Activated CD4-positive, alpha-beta T cell treated with anti-CD3 and anti-CD28 coated beads, Interleukin-2, Interleukin-4, amounts not matched to agents 100 ng/mL and 50 ng/mL, durations not matched to agents 16 hours and 8 hours (primary cell): ENCODE results near the gene EIF1AD.
A peak's percentile ranks its signal among the peaks of the same experiment; 100 is the strongest.

Experiments used
- DNase-seq: peaks from one replicate; pipeline ENCODE4 v3.0.0-alpha.2; 2020; ENCODE audit warnings: low spot score

The EIF1AD gene

DNA sequence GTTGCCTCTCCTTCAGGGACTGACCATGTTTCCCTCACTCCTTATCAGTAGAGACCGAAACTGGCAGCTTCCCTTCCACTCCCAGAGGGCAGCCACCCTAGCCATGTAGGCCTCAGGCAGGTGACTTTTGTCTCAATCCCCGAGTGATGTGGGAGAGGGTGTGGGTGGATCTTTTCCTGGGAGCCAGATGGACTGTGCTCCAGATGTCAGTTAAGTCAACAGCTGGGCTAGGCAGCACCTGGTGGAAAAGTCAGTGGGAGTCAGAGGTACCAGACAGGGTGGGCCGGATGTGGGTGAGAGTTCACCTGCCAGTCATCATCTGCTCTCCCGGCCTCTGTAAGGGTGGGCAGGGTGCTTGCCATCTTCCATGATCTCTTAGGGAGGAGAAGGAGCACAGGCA is 2.2 kb upstream of the EIF1AD start:
- DNase-seq, result no peak

DNA sequence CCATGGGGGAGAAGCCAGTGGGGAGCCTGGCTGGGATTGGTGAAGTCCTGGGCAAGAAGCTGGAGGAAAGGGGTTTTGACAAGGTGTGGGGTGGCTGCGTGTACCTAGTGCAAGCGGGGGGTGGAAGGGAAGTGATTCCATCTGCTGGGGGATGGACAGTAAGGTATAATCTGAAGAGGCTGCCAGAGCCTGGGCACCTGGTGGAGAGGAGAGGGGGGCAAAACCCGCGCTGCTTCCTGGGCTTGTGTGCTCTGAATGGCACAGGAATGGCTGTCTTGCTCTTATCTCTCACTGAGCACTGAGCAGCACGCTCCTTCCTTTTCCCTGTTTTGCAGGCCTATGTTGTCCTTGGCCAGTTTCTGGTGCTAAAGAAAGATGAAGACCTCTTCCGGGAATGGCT is 1.3 kb upstream of the EIF1AD start:
- DNase-seq, result no peak

DNA sequence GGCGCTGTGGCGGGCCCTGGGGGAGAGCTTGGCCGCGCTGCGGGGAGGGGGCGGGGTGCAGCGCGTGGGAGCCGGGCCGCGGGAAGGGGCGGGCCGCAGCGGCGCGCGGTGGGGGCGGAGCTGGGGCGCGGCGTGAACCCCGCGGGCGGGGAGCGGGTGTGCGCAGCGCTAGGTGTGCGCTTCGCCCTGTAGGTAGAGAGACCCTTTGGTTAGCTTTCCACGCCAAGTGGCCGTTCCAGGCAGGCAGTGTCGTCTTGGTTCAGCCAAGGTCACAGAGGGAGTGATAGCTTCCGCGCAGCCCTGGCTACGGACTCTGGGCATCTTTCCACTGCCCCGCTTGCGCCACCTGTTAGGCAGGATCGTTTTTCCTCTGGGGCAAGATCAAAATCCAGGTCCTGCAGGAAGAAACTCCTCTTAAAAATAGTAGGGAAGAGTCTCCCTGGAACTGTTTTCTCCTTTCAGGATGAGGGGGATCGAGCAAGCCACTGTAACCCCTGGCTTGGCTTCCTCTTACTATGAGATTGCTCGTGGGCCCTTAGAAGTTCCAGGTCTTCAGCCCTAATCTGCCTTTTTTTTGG is 780 bp upstream of the EIF1AD start:
- no peak for DNase-seq

DNA sequence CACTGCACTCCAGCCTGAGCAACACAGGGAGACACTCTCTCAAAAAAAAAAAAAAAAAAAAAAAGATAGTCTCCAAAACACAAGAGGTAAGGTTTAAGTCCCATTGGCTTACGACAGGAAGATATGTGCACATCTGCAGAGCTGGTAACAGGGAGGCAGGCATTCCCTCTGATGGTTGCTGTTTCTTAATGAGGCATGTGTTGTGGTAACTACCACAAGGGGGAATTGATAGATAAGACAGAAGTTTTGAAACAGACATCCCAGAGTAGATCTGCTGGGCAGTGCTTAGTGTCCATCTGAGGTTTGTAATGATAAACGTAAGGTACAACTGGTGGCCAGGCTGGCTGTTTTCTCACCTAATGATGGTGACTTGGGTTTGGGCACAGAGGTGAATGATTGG is 4.7 kb downstream of the EIF1AD start:
- DNase-seq, result no peak

DNA sequence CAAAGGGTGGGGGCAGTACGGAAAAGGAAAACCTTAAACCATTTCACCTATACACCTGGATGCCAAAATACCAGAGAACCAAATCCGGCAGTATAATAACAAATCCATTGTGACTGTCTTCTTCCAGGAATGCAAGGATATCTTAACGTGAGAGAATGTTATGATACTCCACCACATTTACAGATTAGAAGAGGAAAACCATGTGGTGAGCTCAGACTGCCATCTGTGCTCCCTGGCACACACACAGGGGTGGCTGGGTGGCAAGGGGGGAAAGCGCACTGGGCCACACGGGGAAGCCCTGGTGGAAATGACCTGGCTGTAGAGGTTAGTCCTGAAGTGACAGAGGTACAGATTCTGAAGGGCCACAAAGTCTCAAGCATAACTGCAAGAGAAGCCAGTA is 9.9 kb downstream of the EIF1AD start:
- no peak for DNase-seq

DNA sequence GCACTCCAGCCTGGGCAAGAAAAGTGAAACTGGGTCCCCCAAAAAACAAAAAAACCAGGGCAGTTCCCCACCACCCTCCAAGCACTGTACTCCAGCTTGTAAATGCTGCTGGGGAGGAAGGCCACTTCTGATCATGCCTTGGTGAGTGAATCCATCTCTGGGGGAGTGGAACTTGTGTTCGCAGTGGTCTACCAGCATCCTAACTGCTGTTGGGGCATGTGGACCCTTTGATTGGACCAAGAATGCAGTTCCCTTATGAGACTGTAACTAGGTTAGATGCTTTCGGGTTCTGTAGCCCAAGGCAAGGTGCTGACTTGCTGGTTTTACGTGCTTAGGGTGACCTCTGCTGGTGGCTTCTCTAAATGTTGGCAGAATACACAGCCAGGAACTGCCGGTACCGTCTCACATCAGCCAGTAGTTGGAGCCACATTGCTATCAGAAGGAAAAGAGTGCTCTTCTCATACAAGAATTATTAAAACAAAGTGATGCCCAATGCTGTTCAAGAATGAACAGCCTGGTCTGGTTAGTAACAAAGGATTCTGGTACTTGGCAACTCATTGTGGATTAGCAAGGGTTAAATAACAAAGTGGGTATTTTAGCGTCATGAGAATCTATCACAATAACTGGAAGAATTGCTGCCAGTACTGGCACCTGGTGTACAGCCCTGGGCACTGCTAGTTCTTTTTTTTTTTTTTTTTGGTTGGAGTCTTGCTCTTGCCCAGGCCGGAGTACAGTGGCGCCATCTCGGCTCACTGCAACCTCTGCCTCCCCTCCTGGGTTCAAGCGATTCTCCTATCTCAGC is 13.0 kb downstream of the EIF1AD start:
- peak; percentile 96 for DNase-seq

DNA sequence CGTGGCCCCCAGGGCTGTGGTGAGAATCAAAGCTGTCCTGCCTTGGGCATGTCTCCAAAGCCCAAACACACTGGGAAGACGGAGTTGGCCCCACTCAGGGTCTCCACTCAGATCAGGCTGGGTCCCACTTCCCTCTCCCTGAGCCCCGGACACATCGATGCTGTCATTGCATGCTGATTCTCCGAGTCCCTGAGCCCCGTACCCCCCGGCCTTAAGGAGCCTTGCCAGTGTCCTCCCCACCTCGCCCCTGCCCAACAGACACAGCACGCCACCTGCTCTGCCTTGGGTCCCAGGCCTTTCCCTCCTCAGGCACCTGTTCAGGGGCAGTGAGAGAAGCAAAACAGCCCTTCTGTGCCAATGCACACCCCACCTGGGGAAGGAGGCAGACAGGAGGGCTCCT is 14.6 kb downstream of the EIF1AD start:
- no peak for DNase-seq

DNA sequence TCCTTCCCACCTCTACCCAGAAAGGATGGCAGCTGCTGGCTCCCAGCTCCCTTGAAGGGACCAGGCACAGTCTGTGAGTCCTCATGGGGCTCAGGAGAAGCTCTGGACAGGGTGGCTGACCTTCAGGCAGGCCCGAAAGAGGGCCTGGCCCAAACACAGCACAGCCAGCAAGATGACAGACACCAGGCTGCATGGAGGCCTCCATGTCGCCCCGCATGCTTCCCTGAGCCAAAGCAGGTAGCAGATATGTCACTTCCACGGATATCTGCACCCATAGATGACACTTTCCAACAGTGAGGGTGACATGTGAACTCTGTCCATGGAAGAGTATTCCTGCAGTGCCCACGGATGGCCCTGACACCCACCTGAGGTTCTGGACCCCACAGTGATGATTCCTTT is 18.4 kb downstream of the EIF1AD start:
- no peak for DNase-seq

DNA sequence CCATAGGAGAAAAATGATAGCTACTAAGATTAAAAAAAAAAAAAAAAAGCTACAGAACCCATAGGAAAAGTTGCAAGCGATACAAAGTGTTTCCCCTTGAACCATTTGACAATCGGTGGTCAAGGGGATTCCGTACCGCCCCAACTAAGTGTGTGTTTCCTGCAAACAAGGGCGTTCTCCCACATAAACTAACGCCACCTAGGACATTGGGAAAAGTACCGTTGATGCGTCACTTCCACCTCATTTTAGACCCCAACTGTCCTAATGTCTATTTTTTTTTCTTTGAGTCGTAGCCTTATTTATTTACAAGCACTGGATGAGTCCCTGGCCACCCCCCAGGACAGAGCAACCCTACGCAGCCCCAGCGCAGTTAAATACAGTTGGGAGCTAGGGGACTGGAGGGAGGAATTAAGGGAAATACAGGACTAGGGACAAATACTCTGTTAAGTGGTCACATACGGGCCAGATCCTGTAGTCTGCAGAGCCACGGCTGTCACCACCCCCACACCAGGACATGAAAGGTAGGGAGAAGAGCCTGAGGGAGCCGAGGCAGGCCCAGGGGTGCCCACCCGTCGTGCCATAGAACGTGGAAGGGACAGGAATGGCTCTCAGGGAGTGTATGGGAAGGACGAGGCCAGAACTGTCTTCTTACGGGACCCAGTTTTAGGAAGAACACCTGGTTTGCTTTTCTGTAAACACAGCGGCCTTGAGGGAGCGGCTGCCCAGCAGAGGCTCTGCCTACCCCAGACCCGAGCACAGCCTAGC is 19.0 kb downstream of the EIF1AD start:
- DNase-seq, result no peak

DNA sequence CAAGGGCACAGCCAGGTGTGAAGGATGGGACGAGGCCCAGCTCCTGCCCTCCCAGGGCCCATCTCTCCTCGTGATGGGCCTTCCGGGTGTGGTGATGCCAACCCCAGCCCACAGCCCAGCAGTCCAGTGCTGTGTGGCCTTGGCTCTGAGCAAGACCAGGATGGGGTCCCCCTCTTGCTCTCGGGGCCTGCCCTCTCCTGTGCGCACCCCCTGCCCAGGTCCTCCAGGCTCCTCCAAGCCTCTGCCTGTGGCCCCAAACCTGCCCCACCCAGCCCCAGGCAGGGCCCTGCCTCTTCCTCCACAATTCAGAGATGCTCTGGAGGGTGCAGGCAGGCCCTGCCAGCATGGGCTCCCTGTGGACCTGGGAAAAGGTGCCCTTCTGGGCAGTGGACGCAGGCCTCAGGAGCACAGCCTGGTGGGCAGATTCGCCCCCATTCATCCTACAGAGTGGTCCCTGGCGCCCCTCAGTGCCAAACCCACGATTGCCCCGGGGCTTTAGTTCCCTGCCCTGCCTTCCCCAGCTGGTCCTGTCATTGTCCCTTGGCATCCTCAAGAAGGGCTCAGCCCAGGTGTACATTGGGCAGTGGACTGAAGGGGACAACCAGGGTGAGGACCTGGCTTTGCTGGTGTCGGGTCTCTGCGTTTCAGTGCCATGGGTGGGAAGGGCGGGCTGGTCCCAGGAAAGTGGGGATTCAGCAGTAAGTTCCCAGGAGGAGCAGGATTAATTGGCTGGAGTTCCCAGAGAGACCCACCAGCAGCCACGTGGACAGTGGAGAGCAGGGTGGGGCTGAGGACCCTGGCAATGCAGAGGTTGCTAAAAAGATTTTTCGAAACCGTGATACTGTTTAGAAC is 19.8 kb downstream of the EIF1AD start:
- no peak for DNase-seq

DNA sequence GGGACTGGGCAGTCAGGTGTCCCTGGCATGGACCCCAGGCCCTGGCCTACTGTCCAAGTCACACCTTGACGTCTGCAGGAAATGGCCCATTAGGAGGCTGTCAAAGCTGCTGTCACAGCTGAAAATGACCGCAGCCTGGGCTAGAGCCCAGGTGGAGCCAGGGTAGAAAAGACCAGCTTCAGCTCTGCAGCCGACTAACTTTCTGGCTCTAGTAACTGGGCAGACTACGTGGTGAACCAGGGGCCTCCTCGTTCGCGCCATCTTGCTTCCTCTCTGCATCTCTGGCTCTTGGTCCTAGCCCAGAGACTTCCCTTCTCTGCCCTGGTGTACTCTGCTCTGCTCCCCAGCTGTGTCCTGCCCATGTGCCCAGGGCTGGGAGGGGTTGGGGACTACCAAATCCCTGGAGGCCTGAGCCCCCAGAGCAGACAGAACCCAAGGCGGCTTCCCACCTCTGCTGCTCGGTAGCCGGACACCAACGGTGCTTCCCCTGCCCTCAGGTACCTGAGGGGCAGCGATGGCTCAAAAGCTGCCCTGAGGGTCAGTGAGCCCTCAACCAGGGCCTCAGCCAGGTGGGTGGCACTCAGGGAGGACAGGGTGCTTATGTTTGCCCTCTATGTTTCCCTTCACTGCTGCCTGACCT is 20.7 kb downstream of the EIF1AD start:
- DNase-seq, result no peak

DNA sequence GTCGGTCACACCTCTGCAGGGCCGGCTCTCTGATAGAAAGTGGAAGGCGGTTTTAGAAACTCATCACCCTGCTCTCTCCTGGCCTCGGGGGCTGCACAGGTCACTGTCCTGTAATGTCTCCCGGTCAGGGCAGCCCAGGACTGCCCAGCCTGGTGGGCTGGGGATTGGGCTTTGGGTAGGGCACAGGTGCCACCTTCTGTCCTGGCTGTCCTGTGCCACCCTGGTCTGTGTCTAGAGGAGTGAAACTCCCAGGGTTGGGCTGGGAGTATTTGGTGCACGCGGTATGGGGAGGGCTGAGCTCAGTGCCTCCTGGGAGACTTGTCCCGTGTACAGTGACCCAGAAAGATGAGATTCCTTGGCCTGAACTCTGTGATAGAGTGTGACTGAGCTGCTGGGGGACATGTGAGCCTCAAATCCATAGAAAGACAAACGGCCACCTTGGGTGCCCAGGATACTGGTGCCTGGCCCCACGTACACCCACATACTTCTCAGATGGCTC is 22.6 kb downstream of the EIF1AD start:
- no peak for DNase-seq

DNA sequence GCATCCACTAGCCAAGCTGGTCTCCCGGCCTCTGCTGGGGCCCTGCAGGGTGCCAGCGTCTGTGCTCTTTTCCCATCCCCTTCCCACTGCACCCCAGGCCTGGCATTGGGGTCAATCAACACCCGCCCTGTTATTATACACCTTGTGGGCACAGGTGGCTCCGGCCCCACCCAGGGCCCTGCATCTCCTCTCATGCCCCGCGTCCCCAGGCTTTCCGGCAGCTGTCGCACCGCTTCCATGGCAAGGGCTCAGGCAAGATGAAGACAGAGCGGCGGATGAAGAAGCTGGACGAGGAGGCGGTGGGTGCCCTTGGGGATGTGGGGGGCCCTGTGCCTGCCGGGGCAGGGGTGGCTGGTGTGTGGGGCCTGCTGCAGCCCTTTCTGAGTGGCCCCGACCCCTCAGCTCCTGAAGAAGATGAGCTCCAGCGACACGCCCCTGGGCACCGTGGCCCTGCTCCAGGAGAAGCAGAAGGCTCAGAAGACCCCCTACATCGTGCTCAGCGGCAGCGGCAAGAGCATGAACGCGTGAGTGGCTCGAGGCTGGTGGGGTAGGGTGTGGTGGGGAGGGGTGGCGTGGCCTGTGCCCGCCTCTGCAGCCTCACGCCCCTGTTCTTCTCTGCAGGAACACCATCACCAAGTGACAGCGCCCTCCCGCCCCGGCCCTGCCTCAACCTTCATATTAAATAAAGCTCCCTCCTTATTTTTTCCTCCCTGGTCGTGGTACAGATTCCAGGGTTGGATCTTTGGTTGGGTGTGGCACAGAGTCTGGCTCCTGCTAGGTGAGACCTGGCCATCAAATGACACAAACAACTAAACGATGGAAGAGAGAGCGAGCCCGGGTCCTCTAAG is 23.3 kb downstream of the EIF1AD start:
- DNase-seq, result no peak

DNA sequence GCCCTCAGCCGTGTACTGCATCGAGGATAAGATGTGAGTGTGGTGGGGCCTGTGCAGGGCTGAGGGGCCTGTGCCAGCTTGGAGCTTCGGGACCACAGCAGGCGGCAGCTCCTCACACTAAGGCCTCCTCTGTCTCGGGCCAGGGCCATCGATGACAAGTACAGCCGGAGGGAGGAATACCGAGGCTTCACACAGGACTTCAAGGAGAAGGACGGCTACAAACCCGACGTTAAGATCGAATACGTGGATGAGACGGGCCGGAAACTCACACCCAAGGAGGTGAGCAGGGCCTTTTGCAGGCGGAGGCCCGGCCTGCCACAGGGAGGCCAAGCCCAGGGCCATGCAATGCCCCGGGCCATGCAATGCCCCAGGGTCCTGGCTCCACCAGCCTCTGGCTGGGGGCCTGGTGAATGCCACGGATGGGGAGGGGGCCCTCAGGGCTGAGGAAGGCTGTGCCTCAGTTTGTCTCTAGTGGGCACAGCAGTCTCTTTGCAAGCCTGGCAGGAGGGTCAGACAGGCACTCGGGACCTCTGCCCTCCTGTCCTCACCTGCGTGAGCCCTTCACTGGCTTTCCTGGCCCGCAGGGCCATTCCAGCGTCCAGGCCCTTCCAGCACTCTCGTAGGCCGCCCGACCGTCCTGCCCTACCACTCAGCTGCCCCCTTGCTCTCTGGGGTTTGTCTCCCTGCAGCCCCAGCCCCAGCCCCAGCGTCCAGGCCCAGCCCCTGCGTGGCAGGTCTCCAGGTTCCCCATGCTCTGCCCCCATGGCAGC is 24.2 kb downstream of the EIF1AD start:
- no peak for DNase-seq

DNA sequence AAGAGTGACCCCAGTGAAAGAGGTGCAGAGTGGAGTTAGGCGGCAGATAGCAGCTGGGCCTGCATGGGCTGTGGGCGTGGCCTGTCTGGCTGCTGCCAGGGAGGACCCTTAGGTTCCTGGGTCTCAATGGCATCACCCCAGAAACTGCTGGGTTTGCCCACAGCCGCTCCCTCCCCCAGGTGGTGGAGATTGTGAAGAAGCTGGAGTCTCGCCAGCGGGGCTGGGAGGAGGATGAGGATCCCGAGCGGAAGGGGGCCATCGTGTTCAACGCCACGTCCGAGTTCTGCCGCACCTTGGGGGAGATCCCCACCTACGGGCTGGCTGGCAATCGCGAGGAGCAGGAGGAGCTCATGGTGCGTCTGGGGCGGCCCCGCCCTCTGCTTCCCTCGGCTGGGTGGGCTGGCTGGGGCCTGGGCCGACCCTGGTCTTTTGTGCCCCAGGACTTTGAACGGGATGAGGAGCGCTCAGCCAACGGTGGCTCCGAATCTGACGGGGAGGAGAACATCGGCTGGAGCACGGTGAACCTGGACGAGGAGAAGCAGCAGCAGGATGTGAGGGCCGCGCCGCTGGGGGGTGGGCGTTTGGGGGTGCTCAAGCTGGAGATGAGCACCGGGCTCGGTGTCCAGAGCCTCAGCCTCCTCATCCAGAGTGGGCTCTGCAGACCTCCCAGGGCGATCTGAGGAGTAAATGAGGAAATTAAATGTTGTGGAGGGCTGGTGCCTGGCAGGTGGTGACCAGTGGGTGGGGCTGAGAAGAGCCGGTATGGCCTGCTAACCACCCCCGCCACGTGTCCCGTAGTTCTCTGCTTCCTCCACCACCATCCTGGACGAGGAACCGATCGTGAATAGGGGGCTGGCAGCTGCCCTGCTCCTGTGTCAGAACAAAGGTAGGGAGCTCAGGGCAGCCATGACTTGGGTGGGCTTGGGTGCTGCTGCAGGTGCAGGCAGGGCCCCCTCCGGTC is 25.5 kb downstream of the EIF1AD start:
- no peak for DNase-seq

DNA sequence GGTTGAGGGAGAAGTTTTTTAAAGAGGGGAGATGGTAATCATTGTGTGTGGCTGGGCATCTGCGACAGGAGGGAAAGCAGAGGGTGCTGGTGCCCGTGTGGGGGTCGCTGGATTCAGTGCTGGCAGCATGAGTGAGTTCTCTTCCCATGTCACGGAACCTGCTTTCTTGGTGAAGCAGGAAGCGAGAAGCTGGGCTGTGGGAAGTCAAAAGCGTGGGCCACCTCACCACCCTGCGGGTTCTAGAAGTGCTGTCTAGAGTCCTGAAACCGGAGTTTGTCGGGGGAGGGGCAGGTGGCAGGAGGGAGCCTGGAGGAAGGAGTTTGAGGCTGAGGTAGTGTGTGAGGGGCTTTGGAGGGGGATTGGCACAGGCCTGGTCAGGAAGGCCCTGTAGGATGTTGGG is 26.2 kb downstream of the EIF1AD start:
- no peak for DNase-seq

DNA sequence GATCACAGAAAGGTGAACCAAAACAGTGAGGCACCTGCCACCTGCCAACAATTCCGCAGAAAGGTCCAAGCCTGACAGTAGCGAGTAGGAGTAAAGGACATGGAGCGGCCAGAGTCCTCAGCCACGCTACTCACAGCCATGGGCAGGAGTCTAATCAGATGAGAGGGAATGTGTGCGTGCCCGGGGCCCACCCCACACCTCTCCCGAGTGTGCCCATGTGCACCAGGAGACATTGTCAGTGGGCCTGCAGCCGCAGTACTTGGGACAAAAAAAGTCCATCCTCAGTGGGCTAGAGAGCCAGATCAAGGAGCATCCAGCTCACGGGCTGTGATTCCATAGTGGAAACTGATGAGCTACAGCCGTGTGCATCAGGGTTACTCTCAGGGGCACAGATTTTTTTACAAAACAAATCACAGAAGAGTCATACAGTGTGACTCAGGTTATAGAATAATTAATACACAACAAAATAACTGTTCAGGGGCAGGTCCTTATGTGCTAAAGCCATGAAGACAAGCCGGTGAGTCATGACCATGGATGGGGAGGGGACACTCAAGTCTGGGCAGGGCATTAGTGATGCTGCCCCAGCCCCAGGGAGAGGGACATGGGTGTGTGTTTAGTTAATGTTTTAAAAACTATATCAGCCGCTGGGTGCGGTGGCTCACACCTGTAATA is 28.4 kb downstream of the EIF1AD start:
- no peak for DNase-seq

DNA sequence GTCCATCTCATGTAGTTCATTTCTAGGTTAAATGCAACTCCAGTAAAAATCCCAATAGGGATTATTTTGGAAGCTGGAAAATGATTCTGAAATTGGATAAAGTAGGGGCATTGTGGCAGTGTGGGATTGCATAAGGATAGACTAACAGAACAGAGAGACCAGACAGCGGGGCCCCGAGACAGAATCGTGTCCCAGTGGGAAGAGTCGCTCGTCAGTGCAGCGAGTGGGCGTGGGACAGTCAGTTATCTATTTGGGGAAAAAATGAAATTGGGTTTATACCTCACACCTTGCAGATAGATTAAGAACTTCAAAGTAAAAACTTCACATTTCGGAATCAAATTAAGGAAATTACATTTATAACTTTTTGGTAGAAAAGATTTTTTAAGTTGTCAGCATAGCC is 29.8 kb downstream of the EIF1AD start:
- no peak for DNase-seq
